GM12873 (cell line): ENCODE data around the gene YARS1.
A peak's percentile ranks its signal among the peaks of the same experiment; 100 is the strongest.

Experiments
- TF ChIP-seq, protein P1 (sequence below): IDR thresholded peaks from 2 replicates; pipeline ENCODE4 v1.5.1; 2012; ENCODE audit warnings: low read depth, mild to moderate bottlenecking, moderate library complexity, low read length, control low read depth; ENCODE audit not compliant: insufficient read depth; ENCODE audit errors: missing control alignments

YARS1 gene

DNA sequence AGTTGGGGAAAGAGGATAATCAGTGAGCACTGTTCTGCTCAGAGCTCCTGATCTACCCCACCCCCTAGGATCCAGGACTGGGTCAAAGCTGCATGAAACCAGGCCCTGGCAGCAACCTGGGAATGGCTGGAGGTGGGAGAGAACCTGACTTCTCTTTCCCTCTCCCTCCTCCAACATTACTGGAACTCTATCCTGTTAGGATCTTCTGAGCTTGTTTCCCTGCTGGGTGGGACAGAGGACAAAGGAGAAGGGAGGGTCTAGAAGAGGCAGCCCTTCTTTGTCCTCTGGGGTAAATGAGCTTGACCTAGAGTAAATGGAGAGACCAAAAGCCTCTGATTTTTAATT lies 42.7 kb downstream of the YARS1 start:
- TF ChIP-seq, protein P1, sequence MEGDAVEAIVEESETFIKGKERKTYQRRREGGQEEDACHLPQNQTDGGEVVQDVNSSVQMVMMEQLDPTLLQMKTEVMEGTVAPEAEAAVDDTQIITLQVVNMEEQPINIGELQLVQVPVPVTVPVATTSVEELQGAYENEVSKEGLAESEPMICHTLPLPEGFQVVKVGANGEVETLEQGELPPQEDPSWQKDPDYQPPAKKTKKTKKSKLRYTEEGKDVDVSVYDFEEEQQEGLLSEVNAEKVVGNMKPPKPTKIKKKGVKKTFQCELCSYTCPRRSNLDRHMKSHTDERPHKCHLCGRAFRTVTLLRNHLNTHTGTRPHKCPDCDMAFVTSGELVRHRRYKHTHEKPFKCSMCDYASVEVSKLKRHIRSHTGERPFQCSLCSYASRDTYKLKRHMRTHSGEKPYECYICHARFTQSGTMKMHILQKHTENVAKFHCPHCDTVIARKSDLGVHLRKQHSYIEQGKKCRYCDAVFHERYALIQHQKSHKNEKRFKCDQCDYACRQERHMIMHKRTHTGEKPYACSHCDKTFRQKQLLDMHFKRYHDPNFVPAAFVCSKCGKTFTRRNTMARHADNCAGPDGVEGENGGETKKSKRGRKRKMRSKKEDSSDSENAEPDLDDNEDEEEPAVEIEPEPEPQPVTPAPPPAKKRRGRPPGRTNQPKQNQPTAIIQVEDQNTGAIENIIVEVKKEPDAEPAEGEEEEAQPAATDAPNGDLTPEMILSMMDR = no peak

DNA sequence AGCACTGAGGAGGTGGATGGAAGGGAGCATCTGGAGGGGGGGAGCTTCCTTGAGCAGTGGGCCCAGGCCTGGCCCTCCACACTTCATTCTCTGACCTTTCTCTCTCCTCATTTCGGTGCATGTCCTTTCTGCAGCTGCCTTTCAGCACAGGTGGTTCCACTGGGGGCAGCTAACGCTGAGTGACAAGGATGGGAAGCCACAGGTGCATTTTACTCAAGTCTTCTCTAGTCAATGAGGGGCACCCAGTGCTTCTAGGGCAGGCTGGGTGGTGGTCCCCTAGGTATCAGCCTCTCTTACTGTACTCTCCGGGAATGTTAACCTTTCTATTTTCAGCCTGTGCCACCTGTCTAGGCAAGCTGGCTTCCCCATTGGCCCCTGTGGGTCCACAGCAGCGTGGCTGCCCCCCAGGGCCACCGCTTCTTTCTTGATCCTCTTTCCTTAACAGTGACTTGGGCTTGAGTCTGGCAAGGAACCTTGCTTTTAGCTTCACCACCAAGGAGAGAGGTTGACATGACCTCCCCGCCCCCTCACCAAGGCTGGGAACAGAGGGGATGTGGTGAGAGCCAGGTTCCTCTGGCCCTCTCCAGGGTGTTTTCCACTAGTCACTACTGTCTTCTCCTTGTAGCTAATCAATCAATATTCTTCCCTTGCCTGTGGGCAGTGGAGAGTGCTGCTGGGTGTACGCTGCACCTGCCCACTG lies 43.2 kb downstream of the YARS1 start:
- TF ChIP-seq, protein P1 = no peak

DNA sequence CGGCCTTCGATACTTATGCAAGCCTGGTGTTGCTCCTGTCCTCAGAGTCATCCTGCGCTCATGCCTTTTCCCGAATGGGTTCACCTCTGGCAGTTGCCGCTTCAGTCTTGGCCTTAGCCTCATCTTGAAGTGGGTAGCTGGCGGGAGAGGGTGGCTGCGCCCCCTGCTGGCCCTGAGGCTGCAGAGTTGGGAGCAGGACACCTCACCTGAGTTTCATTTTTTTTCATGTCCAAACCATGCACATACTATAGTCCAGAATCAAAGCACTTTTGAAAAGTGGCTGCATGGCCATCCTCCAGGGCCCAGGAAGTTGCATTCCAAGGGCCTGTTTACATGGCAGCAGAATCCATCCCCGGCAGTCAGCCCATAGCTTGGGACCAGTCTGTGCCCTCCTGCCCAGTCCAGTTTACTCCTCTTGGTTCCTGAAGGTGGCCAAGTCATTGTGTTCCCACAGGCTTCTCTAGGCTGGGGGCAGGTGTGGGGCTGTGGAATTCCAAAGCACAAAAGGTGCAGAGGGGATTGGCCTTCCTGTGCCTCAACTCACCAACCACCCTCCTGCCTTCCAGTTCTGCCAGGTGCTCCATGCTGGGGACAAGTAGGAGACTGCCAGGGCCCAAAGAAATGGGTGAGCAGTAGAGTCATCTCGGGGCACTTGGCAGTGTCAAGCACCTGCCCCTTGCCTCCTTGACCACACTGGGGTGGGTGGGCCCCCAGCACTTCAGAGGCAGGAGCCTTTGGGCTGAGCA lies 44.0 kb downstream of the YARS1 start:
- TF ChIP-seq, protein P1 = peak; percentile 97

DNA sequence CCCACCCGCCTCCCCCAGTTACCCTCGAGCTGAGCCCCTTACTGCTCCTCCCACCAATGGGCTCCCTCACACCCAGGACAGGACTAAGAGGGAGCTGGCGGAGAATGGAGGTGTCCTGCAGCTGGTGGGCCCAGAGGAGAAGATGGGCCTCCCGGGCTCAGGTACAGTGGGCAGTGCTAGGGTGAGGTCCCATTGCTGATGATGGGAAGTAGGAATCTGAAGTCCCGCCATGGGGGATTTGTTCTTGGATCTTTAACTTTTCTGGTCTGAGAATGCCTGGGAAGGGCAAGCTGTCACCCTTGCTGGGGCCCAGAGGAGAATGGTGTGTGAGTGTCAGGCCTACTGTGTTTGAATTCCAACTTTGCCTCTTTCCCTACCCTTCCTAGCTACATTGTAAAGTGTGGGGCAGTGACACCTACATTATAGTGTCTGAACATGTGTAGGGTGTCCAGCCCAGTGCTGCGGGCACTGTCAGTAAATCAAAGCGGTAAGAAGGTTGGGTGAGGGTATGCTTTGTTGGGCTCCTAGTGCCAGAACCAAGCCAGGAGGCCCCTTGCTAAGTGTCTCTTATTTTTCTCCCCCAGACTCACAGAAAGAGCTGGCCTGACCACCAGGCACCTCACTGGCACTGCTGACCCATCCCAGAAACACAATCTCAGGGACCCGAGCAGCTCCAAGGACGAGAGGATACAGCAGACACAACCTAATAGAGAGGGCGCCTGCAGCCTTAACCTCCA lies 44.7 kb downstream of the YARS1 start:
- TF ChIP-seq, protein P1 = no peak

DNA sequence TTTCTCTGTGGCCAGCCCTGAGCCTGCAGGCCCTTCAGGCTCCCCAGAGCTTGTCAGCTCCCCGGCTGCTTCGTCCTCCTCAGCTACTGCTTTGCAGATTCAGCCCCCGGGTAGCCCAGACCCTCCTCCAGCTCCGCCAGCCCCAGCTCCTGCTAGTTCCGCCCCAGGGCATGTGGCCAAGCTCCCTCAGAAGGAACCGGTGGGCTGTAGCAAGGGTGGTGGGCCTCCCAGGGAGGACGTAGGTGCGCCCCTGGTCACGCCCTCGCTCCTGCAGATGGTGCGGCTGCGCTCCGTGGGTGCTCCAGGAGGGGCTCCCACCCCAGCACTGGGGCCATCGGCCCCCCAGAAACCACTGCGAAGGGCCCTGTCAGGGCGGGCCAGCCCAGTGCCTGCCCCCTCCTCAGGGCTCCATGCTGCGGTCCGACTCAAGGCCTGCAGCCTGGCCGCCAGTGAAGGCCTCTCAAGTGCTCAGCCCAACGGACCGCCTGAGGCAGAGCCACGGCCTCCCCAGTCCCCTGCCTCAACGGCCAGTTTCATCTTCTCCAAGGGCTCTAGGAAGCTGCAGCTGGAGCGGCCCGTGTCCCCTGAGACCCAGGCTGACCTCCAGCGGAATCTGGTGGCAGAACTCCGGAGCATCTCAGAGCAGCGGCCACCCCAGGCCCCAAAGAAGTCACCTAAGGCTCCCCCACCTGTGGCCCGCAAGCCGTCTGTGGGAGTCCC lies 45.4 kb downstream of the YARS1 start:
- TF ChIP-seq, protein P1 = no peak

DNA sequence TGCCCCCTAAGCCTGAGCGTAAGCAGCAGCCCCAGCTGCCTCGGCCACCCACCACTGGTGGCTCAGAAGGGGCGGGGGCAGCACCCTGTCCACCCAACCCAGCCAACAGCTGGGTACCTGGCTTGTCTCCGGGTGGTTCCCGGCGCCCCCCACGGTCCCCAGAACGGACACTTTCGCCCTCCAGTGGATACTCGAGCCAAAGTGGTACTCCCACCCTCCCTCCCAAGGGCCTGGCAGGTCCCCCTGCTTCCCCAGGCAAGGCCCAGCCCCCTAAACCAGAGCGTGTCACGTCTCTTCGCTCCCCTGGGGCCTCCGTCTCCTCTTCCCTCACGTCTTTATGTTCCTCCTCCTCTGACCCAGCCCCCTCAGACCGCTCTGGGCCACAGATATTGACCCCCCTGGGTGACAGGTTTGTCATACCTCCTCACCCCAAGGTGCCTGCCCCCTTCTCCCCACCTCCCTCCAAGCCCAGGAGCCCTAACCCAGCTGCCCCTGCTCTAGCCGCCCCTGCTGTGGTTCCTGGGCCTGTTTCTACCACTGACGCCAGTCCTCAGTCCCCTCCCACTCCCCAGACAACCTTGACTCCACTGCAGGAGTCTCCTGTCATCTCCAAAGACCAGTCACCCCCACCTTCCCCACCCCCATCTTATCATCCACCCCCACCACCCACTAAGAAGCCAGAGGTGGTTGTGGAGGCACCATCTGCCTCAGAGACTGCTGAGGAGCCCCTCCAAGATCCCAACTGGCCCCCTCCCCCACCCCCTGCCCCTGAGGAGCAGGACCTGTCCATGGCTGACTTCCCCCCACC lies 46.2 kb downstream of the YARS1 start:
- TF ChIP-seq, protein P1 = no peak
